ENCODE data around the gene MAPK10.

GRCh38 chr4:86358257-86358656 lies 1.6 kb downstream of the MAPK10 start:
- TF ChIP-seq POLR2AphosphoS5 (IDR thresholded peaks at IDR 0.05; ENCODE audit: low read depth, low read length) (no peak), SIN3A (IDR thresholded peaks at IDR 0.05; ENCODE audit: borderline replicate concordance, insufficient read depth, low read length) (no peak), REST (IDR thresholded peaks at IDR 0.05; ENCODE audit: insufficient read depth in 1 of 2, low read depth in 2 of 2, low read length in 2 of 2) (no peak)

All from PFSK-1 (cell line).